ENCODE results near the gene PLA2G4A.

DNA sequence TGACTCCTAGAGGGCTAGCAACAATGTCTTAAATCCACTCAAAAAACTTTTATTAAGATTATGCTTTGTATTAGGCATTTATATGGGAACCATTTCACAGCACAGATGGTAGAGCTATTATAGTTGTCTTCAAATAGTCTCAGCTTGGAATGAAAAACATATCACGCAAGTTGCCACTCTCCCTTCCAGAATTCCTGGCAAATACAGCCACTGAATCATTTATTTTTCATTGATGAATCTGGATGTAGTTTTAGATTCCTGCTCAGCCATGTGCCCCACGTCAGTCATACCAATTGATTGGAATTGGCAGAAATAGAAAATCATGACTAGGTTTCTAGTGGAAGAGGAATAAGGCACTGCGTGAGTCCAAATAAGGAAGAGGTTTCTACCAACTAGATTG is 165.2 kb downstream of the PLA2G4A start:
- no peak for TF ChIP-seq EZH2 (IDR thresholded peaks at IDR 0.05; ENCODE audit: borderline replicate concordance, insufficient read depth, low read depth, low read length, poor library complexity, severe bottlenecking)
- TF ChIP-seq, protein P1, sequence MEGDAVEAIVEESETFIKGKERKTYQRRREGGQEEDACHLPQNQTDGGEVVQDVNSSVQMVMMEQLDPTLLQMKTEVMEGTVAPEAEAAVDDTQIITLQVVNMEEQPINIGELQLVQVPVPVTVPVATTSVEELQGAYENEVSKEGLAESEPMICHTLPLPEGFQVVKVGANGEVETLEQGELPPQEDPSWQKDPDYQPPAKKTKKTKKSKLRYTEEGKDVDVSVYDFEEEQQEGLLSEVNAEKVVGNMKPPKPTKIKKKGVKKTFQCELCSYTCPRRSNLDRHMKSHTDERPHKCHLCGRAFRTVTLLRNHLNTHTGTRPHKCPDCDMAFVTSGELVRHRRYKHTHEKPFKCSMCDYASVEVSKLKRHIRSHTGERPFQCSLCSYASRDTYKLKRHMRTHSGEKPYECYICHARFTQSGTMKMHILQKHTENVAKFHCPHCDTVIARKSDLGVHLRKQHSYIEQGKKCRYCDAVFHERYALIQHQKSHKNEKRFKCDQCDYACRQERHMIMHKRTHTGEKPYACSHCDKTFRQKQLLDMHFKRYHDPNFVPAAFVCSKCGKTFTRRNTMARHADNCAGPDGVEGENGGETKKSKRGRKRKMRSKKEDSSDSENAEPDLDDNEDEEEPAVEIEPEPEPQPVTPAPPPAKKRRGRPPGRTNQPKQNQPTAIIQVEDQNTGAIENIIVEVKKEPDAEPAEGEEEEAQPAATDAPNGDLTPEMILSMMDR (IDR thresholded peaks at IDR 0.05): no peak

Data from B cell (primary cell).